Colonic mucosa (tissue), 4 donors: ENCODE measurements around the gene ACTR5. TPM values are rescaled to one million over a fixed set of nuclear protein-coding genes. Genes with fewer than 3 reads are reported as not detected.

ENCODE experiments used
- DNase-seq: peaks from one replicate; pipeline ENCODE4 v3.0.0-alpha.2; 2020
- H3K27ac ChIP-seq: fragments of 200-600 bp; one replicate; pipeline ENCODE4 v1.8.0; 2021
- H3K27me3 ChIP-seq: fragments of 200-600 bp; one replicate; pipeline ENCODE4 v1.8.0; 2021
- H3K36me3 ChIP-seq: fragments of 200-600 bp; one replicate; pipeline ENCODE4 v1.8.0; 2021
- H3K4me1 ChIP-seq: fragments of 200-600 bp; one replicate; pipeline ENCODE4 v1.8.0; 2021; ENCODE audit warnings: mild to moderate bottlenecking
- H3K4me3 ChIP-seq: fragments of 200-600 bp; one replicate; pipeline ENCODE4 v1.8.0; 2021
- H3K9ac ChIP-seq, 2 donors: one replicate each; pipeline ENCODE4 v1.7.0; 2013; ENCODE audit warnings: control low read depth in 2 of 2, low read depth in 2 of 2, low read length in 2 of 2
- H3K9me3 ChIP-seq: fragments of 200-600 bp; one replicate; pipeline ENCODE4 v1.8.0; 2021
- CTCF ChIP-seq: fragments of 200-600 bp; IDR thresholded peaks from one replicate; pipeline ENCODE4 v1.8.0; 2022; ENCODE audit warnings: antibody characterized with exemption, mild to moderate bottlenecking
- intact Hi-C: fragments of 100-400 bp; cut with DNase I; formaldehyde crosslinking; loops from one replicate; pipeline ENCODE4 v1.14.1; 2022
- total RNA-seq, 2 donors: library from RNA; stranded (reverse); fragmentation: NEBNext Ultra II Directional in 1 of 2; extraction: Animal tissue kit (Norgen Biotek cat#: 25700) in 1 of 2; gene quantifications; one replicate each; pipeline ENCODE4 v1.2.1, GENCODE V29; 2021
- donor health status: healthy.
- donor health status: DM: no; HTN: no; CAD: no.
- donor health status: DM: no; HTN: no; CAD: no.

Gene ACTR5
- total RNA-seq, 2 donors from 2014 or later, result 4.6 to 8.3 TPM

DNA sequence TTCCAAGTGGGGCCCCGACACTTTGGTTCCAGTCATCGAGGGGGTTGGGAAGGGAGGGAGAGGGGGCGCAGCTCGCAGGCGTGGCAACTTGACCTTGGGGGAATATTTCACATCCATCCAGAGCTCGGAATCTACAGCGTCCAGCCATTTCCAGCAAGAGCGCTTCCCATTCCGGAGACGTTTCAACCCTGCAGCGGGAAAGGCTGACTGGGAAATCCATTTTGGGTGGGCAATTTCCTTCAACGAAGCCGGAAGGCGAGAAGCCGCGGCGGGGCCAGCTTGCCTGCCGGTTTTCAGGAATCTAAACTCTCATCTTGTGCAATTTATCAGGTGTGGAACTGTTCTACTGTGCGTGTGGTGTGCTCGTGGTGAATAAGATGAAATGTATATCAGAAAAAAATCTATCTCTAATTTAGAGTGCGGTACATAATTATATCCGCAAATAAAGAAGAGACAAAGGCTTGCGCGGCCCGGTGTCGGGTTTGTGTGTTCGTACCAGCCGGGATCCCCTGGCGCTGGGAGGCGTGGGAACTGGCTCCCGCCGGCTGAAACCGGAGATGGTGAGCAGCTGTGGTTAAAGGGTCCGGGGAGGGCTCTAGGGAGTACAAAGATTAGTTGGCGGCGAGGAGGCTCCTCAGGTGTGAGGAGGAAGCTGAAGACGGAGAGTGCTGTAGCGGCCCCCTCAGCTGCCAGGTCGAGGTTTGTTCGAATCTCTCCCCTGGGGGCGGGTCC lies 19.2 kb upstream of the ACTR5 start:
- Histone ChIP-seq H3K27ac (no peak overlapping the region), H3K4me1 (no peaks in the 10 kb centered on the region), H3K36me3 (no peaks in the 10 kb centered on the region), H3K27me3 (peaks cover 92% of the 10 kb centered on the region), H3K4me3 (no peak overlapping the region), H3K9me3 (no peaks in the 10 kb centered on the region), H3K9ac (no peak overlapping the region)
- no peak for TF ChIP-seq CTCF
- DNase-seq, result no peak
- intact Hi-C loops, result no loop called here

- no peaks in the 10 kb centered on the region for H3K9me3 ChIP-seq
- H3K4me3 ChIP-seq, result no peak overlapping the region
- H3K36me3 ChIP-seq, result no peaks in the 10 kb centered on the region
- DNase-seq, result no peak
- H3K4me1 ChIP-seq, result no peaks in the 10 kb centered on the region
- intact Hi-C loops, result loop anchor here (5.0 kb wide), 1 partner anchor 82 kb away; no protein-coding TSS in a partner anchor
- no peak for TF ChIP-seq CTCF
- H3K27ac ChIP-seq, result no peak overlapping the region
- no peak overlapping the region for H3K9ac ChIP-seq
- H3K27me3 ChIP-seq, result peaks cover 89% of the 10 kb centered on the region
Observed at GRCh38 chr20:38729767-38730166, 18.5 kb upstream of the ACTR5 start.

- intact Hi-C loops, result loop anchor here (5.0 kb wide), 1 partner anchor 83 kb away; no protein-coding TSS in a partner anchor
- Histone ChIP-seq H3K27me3 (peaks cover 83% of the 10 kb centered on the region), H3K9ac (no peak overlapping the region), H3K36me3 (no peaks in the 10 kb centered on the region), H3K9me3 (no peaks in the 10 kb centered on the region), H3K4me3 (no peak overlapping the region), H3K27ac (no peak overlapping the region), H3K4me1 (no peaks in the 10 kb centered on the region)
- TF ChIP-seq CTCF, result no peak
- no peak for DNase-seq
Observed at GRCh38 chr20:38730167-38730988, 17.9 kb upstream of the ACTR5 start.

DNA sequence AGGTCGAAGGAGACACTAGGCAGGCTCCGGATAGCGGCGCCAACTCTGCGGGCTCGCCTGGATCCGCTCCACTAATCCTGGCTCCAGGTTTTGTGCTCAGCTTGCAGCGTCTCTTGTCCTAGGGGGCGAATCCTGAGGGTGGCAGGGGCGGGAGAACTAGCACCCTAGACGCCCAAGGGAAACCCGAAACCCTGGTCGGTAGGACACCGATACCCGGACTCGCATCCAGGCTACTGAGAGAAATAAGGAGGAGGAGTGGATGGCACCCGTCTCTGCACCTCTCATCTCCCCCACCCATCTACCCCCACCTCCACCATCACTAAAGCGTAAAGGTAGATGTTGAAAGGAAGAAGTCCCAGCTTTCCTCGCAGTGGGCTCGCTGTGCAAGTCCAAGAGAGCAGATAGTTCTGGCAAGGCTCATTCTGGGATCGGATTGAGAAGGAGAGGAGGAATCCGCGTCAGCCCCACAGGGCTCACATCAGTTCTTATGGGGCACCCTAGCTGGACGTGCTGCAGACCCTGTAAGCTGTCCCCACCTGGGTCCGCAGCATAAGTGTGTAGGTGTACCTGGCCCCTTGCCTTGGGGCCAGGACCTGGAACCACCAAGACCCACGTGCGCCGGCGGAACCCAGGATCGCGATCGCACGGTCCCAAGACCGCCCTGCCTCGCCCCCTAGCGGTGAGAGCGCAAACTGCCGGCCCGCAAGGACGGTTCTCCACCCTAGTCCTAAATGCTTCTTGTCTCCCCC lies 17.1 kb upstream of the ACTR5 start:
- TF ChIP-seq CTCF, result peak; percentile 99
- Histone ChIP-seq H3K4me1 (no peaks in the 10 kb centered on the region), H3K36me3 (no peaks in the 10 kb centered on the region), H3K9me3 (no peaks in the 10 kb centered on the region), H3K27me3 (peaks cover 75% of the 10 kb centered on the region), H3K4me3 (peak overlapping the region; percentile 19), H3K9ac (no peak overlapping the region), H3K27ac (no peak overlapping the region)
- peak; percentile 66 for DNase-seq
- intact Hi-C loops, result loop anchor here (5.0 kb wide), 1 partner anchor 84 kb away; no protein-coding TSS in a partner anchor

GRCh38 chr20:38731738-38732113 lies 16.5 kb upstream of the ACTR5 start:
- Histone ChIP-seq H3K9ac (no peak overlapping the region), H3K9me3 (no peaks in the 10 kb centered on the region), H3K27me3 (peaks cover 70% of the 10 kb centered on the region), H3K27ac (no peak overlapping the region), H3K4me3 (no peak overlapping the region), H3K4me1 (no peaks in the 10 kb centered on the region), H3K36me3 (no peaks in the 10 kb centered on the region)
- TF ChIP-seq CTCF, result peak; percentile 9
- DNase-seq, result no peak
- intact Hi-C loops, result loop anchor here (5.0 kb wide), 1 partner anchor 84 kb away; no protein-coding TSS in a partner anchor
